ENCODE measurements around the gene SLC26A11.

SLC26A11 gene

DNA sequence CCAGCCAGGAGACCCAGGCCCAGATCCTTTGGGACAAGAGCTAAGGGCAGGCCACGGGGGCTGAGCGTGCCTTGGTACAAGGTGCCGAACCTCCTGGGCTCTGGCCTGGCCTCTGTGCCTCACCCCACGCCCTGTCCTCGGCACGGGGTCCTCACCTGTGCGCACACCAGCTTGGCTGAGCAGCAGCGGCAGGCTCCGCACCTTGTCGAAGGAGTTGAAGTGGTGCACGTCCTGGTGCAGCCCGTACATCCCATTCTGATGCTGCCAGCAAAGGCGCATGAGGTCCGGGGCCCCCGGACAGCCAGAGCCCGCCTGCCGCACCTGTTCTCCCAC lies 5.4 kb upstream of the SLC26A11 start:
- Histone ChIP-seq H3K4me1 (ENCODE audit: low read depth, poor library complexity, severe bottlenecking) (peaks cover 14% of the 10 kb centered on the region), H2AFZ (ENCODE audit: low read depth) (no peak overlapping the region), H4K20me1 (ENCODE audit: insufficient read depth) (no peaks in the 10 kb centered on the region), H3K79me2 (ENCODE audit: insufficient read depth, low read depth) (peaks cover 13% of the 10 kb centered on the region; the same call in 1 of the 2 replicates), H3K4me2 (no peak overlapping the region), H3K9ac (no peak overlapping the region), H3K4me3 (IDR thresholded peaks at IDR 0.05; ENCODE audit: insufficient read depth, low read depth, low read length) (no peak overlapping the region), H3K27ac (no peak overlapping the region), H3K36me3 (ENCODE audit: insufficient read depth) (no peaks in the 10 kb centered on the region), H3K27me3 (ENCODE audit: insufficient read depth, low read depth) (no peaks in the 10 kb centered on the region)
- TF ChIP-seq, protein P1, sequence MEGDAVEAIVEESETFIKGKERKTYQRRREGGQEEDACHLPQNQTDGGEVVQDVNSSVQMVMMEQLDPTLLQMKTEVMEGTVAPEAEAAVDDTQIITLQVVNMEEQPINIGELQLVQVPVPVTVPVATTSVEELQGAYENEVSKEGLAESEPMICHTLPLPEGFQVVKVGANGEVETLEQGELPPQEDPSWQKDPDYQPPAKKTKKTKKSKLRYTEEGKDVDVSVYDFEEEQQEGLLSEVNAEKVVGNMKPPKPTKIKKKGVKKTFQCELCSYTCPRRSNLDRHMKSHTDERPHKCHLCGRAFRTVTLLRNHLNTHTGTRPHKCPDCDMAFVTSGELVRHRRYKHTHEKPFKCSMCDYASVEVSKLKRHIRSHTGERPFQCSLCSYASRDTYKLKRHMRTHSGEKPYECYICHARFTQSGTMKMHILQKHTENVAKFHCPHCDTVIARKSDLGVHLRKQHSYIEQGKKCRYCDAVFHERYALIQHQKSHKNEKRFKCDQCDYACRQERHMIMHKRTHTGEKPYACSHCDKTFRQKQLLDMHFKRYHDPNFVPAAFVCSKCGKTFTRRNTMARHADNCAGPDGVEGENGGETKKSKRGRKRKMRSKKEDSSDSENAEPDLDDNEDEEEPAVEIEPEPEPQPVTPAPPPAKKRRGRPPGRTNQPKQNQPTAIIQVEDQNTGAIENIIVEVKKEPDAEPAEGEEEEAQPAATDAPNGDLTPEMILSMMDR (conservative IDR thresholded peaks at IDR 0.05; ENCODE audit: low read depth, low read length), result no peak

DNA sequence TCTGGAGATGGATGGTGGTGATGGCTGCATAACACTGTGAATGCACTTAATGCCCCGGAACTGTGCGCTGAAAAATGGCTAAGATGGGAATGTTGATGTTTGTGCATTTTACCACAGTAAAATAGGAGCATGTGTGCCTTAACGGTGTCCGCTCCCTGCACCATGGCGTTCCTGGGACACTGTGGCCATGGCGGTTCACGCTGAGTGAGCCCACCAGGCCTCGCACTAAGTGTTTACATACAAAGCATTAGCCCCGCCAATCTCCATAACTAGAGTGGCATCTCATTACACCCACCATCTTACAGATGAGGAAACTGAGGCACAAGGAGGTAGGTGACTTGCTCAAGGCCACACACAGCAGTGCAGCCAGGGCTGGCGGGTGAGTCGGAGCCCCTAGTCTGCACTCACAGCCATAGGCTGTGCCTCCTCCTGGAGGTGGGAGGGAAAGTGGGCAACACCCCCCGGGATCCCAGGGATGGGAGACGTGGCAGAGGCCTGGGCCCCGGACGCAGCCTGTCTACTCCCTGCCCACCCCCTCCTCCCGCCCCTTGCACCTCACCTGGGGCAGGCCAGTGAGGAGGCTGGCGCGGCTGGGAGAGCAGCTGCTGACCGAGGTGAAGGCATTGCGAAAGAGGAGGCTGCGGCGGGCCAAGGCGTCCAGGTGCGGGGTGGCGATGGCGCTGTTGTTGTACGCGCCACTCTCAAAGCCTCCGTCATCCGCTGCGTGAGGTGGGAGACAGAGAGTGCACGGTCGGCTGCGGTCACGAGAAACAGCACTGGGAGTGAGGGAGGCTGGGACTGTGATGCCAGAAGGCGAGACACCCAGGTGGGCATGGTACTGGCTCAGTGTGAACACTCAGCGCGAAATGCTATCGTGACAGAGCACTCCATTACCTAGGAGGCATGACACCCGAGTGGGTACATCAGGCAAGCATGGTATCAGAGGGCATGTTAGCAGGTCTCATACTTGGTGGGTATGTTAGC lies 3.5 kb upstream of the SLC26A11 start:
- Histone ChIP-seq H4K20me1 (ENCODE audit: insufficient read depth) (no peaks in the 10 kb centered on the region), H3K4me3 (IDR thresholded peaks at IDR 0.05; ENCODE audit: insufficient read depth, low read depth, low read length) (no peak overlapping the region), H3K27ac (no peak overlapping the region), H3K9ac (no peak overlapping the region), H2AFZ (ENCODE audit: low read depth) (no peak overlapping the region), H3K36me3 (ENCODE audit: insufficient read depth) (no peaks in the 10 kb centered on the region), H3K79me2 (ENCODE audit: insufficient read depth, low read depth) (peaks cover 13% of the 10 kb centered on the region; the same call in 1 of the 2 replicates), H3K4me1 (ENCODE audit: low read depth, poor library complexity, severe bottlenecking) (peaks cover 14% of the 10 kb centered on the region), H3K27me3 (ENCODE audit: insufficient read depth, low read depth) (no peaks in the 10 kb centered on the region), H3K4me2 (no peak overlapping the region)
- TF ChIP-seq, protein P1 (conservative IDR thresholded peaks at IDR 0.05; ENCODE audit: low read depth, low read length), result no peak

DNA sequence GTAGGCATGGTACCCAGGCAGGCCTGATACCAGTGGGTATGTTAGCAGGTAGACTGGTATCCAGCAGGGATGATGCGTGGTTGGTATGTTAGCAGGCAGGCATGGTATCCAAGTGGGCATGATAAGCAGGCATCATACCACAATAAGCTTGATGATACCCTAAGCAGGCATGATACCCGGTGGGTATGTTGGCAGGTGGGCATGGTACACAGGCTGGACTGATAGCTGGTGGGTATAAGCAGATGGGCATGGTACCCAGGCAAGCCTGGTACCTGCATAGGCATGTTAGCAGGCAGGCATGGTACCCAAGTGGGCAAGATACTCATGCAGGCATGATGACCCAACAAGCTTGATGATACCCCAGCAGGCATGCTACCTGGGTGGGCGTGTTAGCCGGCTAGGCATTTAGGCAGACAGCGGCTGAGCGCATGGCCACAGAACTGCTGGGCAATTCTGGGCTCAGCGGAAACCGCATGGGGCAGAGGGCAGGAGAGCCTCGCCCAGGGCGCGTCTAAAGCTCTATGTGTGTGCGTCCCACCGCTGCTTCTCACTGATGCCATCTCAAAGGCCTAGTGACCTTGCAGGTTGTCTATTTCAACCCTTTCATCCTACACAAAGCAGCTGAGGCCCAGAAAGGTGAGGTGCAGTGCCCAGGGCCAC lies 2.4 kb upstream of the SLC26A11 start:
- no peak overlapping the region for H2AFZ ChIP-seq (ENCODE audit: low read depth)

DNA sequence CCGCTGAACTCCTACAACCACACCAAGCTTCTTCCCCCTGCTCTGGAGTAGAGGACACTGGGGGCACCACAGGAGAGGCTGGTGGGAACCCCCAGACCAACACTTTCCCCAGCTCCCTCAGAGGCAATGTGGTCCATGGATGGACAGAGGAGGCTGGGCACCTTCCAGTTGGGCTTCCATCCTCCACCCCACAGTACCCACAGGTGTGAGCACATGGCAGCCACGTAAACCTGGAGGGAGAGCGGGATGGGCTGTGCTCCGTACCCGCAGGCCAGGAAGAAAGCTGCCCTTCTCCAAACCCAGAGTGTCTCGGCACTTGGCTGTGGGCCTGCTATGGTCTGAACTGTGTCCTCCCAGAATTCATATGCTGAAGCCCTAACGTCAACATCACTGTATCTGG lies 1.8 kb upstream of the SLC26A11 start:
- Histone ChIP-seq H3K27me3 (ENCODE audit: insufficient read depth, low read depth) (no peaks in the 10 kb centered on the region), H3K4me1 (ENCODE audit: low read depth, poor library complexity, severe bottlenecking) (peaks cover 14% of the 10 kb centered on the region), H3K4me2 (peak overlapping the region; percentile 65; the same call in 1 of the 2 replicates), H3K27ac (no peak overlapping the region), H3K9ac (no peak overlapping the region), H3K79me2 (ENCODE audit: insufficient read depth, low read depth) (peaks cover 13% of the 10 kb centered on the region; the same call in 1 of the 2 replicates), H3K4me3 (IDR thresholded peaks at IDR 0.05; ENCODE audit: insufficient read depth, low read depth, low read length) (no peak overlapping the region), H3K36me3 (ENCODE audit: insufficient read depth) (no peaks in the 10 kb centered on the region), H2AFZ (ENCODE audit: low read depth) (no peak overlapping the region), H4K20me1 (ENCODE audit: insufficient read depth) (no peaks in the 10 kb centered on the region)
- TF ChIP-seq, protein P1 (conservative IDR thresholded peaks at IDR 0.05; ENCODE audit: low read depth, low read length), result no peak

More for the DNA sequence above, 2.4 kb upstream of the SLC26A11 start:
- TF ChIP-seq, protein P1 (conservative IDR thresholded peaks at IDR 0.05; ENCODE audit: low read depth, low read length), result no peak
- Histone ChIP-seq H4K20me1 (ENCODE audit: insufficient read depth) (no peaks in the 10 kb centered on the region), H3K36me3 (ENCODE audit: insufficient read depth) (no peaks in the 10 kb centered on the region), H3K4me3 (IDR thresholded peaks at IDR 0.05; ENCODE audit: insufficient read depth, low read depth, low read length) (no peak overlapping the region), H3K27me3 (ENCODE audit: insufficient read depth, low read depth) (no peaks in the 10 kb centered on the region), H3K9ac (no peak overlapping the region), H3K79me2 (ENCODE audit: insufficient read depth, low read depth) (peaks cover 13% of the 10 kb centered on the region; the same call in 1 of the 2 replicates), H3K27ac (no peak overlapping the region), H3K4me2 (no peak overlapping the region), H3K4me1 (ENCODE audit: low read depth, poor library complexity, severe bottlenecking) (peaks cover 14% of the 10 kb centered on the region)
